KOPT-K1 (cell line): Measurements from ENCODE around the gene MFSD11.
"Not testable (repeated sequence)": the region's sequence is repeated elsewhere in the genome, so short reads cannot be mapped to it uniquely, and the experiment has no call there.

Source experiments
- H3K27ac ChIP-seq: fragments of 200-600 bp; sonication (generic); 2 replicates; pipeline ENCODE4 v1.5.1; 2016; ENCODE audit warnings: antibody characterized with exemption, mild to moderate bottlenecking, low read depth, low read length; ENCODE audit not compliant: poor library complexity, severe bottlenecking
- H3K36me3 ChIP-seq: fragments of 200-600 bp; sonication (generic); 2 replicates; pipeline ENCODE4 v1.5.1; 2017; ENCODE audit warnings: antibody characterized with exemption, mild to moderate bottlenecking, low read length, moderate library complexity; ENCODE audit not compliant: insufficient read depth
- H3K9me3 ChIP-seq: fragments of 200-600 bp; sonication (generic); 2 replicates; pipeline ENCODE4 v1.5.1; 2017; ENCODE audit warnings: antibody characterized with exemption, low read length, mild to moderate bottlenecking; ENCODE audit not compliant: insufficient read depth, poor library complexity, severe bottlenecking

MFSD11 gene

GRCh38 chr17:76702076-76702475, 35.8 kb upstream of the MFSD11 start:
- Histone ChIP-seq H3K36me3 (no peaks in the 10 kb centered on the region), H3K9me3 (no peaks in the 10 kb centered on the region), H3K27ac (no peak overlapping the region)

DNA sequence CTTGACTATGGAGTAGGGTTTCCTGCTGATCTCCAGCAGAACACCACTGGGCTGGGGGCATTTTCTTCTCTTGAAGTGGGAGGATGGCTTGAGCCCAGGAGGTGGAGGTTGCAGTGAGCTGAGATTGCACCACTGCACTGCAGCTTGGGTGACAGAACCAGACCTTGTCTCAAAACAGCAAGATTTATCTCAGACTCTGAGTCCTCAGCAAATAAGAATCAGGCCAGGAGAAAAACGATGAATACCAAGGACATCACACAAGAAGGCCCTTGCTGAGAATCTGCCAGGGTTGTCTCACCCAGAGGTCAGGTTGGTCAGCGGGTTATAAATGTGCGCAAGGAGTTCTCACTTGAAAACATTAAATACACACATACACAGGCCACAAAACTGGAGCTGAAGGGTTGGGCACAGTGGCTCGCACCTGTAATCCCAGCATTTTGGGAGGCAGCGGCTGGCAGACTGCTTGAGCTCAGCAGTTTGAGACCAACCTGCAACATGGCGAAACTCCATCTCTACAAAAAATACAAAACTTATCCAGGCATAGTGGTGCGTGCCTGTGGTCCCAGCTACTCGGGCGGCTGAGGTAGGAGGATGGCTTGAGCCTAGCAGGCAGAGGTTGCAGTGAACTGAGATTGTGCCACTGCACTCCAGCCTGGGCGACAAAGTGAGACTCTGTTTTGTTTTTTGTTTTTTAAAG, 34.8 kb upstream of the MFSD11 start:
- no peaks in the 10 kb centered on the region for H3K36me3 ChIP-seq
- H3K9me3 ChIP-seq, result no peaks in the 10 kb centered on the region
- H3K27ac ChIP-seq, result no peak overlapping the region

DNA sequence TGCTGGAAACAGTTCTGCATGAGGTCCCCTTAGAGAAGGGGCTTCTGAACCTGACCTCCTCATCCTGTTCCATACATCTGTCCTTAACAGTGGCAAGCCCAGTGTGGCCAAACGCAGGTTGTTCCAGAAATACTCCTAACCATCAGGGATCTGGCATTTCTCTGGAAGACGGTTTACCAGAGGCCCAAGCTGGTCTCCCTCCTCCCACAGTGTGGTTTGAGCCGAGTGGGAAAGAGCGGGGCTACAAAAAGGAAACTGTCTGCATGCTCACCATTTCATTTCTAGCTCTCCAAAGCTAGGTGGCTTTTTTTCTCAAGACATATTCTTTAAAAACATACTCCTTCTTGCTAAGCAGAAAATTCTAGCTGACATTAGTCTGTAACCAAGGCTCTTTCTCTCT, 33.1 kb upstream of the MFSD11 start:
- no peak overlapping the region for H3K27ac ChIP-seq

GRCh38 chr17:76706817-76707216, 31.1 kb upstream of the MFSD11 start:
- Histone ChIP-seq H3K36me3 (no peaks in the 10 kb centered on the region), H3K27ac (no peak overlapping the region), H3K9me3 (no peaks in the 10 kb centered on the region)

More for the DNA sequence above, 33.1 kb upstream of the MFSD11 start:
- Histone ChIP-seq H3K9me3 (no peaks in the 10 kb centered on the region), H3K36me3 (no peaks in the 10 kb centered on the region)

GRCh38 chr17:76707985-76708807, 29.7 kb upstream of the MFSD11 start:
- no peaks in the 10 kb centered on the region for H3K9me3 ChIP-seq
- H3K27ac ChIP-seq, result no peak overlapping the region
- H3K36me3 ChIP-seq, result peaks cover 8% of the 10 kb centered on the region

DNA sequence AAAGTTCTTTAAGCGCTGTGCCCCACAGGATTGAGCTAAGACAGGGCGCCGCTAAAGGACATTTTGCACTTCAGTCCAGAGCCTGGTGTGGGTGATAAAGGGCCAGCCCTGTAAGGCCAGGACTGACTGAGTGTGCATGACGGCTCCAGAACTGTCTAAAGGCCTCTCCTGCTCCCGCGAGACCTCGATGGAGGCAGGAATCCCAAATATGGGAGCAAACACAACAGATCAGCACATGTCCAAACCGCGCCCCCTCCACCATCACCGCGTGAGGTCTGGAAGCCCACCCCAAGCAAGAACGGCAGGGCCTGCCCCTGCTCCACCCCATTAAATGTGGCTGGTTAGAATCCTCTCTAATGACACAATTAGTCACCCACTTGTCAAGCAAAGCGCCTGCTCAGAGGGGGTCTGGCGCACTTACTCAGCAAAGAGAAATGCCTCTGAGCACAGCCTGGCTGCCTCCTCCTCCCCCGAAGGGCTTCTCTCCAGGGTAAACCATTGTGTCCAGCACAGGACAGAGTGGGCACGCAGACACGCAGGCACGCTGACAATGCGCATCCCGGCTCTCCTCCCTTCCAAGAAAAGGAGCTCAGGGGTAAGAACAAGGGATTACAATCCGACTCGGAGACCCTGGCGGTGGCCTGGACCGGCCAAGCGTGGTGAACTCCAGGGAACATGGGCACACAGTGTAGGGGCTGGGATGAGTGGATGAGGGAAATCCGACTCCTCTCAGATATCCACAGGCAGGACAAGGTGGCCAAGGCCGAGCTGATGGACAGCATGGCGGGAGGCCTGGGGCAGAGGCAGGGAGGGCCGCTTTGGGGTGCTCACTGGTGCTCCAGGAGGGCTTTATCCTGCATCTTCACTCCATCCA, 28.6 kb upstream of the MFSD11 start:
- no peak overlapping the region for H3K27ac ChIP-seq
- H3K36me3 ChIP-seq, result peaks cover 19% of the 10 kb centered on the region
- H3K9me3 ChIP-seq, result no peaks in the 10 kb centered on the region

DNA sequence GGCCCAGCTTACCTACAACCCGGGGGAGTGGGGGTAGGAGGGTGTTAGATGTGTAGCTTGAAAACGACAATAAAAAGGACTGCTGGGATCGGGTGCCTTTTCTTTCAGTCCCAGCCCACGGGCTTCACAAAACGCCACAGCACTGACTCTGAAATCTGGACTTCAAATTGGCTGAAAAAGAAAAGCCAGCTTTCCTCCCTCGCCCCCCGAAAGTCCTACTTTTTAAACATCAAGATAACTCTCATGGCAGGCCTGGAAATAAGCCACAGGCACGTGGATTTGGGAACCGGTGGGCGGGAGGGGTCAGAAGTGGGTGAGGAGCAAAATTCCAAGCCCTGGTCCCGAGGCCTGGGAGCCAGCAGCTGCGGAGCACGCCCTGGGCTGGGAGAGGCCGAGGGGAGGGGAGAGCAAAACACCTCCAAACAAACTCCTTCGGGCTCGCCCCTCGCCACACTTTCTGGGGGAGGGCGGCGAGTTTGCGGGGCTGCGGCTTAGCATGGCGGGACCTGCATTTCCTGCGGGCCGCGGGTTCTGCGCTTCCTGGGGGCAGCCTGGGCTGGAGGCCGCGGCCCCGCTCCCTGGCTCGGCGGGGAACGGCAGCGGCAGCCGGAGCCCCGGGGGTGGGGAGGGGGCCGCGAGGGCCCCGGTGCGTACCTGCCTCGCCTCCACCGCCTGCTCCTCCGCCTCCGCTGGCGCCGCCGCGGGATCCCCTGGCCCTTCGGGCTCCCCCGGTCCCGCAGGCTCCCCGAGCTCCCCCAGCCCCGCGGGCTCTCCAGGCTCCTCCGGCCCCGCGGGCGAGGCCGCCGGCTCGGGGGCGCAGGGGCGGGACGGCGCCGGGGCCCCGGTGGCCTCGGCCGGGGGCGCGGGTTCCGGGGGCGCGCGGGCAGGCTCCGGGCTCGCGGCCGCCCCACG, 27.7 kb upstream of the MFSD11 start:
- not testable (repeated sequence) for H3K9me3 ChIP-seq, H3K27ac ChIP-seq
- peaks cover 25% of the 10 kb centered on the region for H3K36me3 ChIP-seq

DNA sequence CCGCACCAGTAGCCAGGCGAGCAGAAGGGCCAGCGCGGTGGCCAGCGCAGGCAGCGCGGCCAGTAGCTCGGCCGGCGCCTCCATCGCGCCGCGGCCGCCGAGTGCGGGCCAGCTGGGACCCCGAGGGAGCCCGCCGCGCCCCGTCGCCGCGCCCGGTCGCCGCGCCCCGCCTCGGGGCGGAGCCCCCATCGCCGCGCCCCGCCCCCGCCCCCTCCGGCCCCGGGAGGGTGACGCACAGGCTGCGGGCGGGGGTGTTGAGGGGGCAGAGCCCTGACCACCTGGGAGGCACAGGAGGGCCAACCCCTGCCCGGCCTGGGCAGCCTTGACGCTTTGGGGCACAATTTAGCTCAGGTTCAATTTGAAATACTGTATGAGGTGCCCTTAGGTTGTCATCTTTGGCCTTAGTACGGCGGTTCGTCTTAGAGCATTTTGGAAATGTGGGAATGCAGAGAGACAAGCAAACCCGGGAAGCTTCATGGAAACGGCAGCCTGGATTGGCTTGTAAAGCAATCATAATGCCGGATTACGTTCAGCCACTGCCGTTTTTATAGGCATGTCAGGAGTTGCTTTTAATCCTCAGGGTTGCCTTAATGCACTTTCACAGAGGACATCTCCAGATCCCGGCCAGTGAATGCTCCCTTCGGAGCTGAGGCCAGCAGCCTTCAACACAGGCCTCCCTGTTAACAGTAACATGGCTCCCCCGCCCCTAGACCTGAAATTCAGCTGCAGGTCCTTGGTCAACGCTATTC, 26.9 kb upstream of the MFSD11 start, which contains the start of gene MXRA7:
MXRA7 (minus strand) TSS at position 103 of the 749 bp plus-strand sequence; CDS start at position 84, 19 bp downstream.
- Histone ChIP-seq H3K36me3 (peaks cover 33% of the 10 kb centered on the region), H3K27ac (no peak within 1 kb of the TSS), H3K9me3 (no peaks in the 10 kb centered on the region)

DNA sequence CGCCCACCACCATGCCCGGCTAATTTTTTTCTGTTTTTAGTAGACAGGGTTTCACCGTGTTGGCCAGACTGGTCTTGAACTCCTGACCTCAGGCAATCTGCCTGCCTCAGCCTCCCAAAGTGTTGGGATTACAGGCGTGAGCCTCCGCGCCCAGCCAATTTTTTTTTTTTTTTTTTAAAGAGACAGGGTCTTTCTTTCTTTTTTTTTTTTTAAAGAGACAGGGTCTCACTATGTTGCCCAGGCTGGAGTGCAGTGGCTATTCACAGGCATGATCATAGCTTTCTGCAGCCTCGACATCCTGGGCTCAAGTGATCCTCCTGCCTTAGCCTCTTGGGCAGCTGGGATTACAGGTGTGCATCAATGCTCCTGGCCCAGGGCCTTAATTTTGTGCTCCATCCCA, 25.6 kb upstream of the MFSD11 start:
- H3K9me3 ChIP-seq, H3K27ac ChIP-seq: not testable (repeated sequence)
- peaks cover 46% of the 10 kb centered on the region for H3K36me3 ChIP-seq

DNA sequence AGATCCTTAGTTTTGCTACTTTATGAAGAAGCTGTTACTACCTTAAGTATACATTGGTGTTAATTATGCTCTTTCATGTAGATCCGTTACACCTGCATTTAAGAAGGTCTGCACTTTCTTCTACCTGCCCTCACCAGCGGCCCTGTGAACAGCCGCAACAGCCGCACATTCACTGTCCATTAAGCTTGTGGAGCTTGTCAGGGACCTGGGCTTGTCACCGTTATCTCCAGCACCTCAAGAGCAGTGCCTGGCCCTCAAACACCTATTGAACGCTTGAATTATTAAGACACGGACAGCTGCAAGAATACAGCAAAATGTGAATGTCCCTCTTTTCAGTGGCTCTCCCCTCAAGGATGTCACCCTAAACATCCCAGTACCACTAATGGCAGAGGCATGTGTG, 24.2 kb upstream of the MFSD11 start:
- Histone ChIP-seq H3K36me3 (peaks cover 60% of the 10 kb centered on the region), H3K9me3 (no peaks in the 10 kb centered on the region), H3K27ac (no peak overlapping the region)

DNA sequence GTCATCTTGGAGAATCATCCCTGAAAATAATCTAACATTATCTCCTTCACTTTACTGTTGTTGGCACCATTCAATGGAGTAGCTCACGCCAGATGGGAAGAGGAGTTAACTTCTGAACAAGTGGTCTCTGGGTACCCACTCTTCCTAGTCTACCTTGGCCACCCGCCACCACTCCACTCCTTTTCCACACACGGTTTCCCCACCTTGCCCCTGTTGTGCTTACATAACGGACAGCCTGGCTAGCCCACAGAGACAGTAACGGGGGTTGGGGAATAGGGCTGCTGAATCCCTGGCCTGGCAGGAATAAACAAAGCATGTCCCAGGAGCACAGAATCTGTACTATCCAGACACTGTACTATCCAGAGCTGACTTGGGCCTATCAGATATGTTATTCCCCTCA, 23.6 kb upstream of the MFSD11 start:
- H3K36me3 ChIP-seq, result peaks cover 66% of the 10 kb centered on the region
- H3K27ac ChIP-seq, result no peak overlapping the region
- H3K9me3 ChIP-seq, result no peaks in the 10 kb centered on the region

DNA sequence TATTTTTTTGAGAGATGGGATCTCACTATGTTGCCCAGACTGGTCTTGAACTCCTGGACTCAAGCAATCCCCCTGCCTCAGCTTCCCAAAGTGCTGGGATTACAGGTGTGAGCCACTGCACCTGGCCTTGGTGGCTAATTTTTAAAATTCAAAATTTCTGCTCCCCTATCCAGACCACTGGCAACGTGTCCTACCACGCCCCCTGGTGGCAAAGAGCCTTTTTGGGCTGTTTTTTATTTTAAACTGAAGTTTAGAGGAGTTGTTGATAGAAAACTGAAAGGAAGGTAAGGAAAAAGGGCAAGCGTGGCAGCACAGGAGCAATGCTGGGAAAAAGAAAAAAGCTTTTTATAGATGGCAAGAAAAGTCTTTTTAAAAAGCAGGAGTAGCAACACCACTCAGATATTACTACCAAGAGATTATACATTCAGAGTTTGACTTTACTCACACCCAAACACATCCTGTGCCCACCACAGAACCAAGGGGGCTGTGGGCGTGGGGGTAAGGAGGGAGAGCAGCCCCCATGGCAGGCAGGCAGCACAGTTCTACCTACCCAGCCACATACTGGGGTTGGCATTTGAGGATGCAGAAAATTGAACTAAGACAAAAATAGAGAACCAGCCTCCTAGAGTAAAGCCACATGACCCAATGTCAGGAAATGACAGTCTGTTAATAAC, 23.0 kb upstream of the MFSD11 start:
- Histone ChIP-seq H3K36me3 (peaks cover 72% of the 10 kb centered on the region), H3K9me3 (no peaks in the 10 kb centered on the region), H3K27ac (peak overlapping the region; percentile 68)

DNA sequence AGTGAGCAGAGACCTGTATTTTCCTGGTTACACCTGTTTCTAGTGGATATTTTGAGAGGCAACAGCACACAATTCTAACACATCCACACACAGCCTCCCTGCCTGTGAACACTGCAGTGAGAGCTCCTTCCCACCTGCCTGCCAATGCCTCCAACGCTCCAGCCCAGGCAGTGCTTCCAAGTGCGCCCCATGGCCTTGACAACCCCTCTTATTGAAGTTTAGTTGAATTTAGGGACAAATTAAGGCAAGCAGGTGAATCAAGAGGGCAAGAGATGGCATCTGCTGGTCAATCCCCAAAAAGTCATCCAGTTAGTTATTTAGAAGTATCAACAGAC, 22.5 kb upstream of the MFSD11 start:
- no peaks in the 10 kb centered on the region for H3K9me3 ChIP-seq
- peak overlapping the region; percentile 68 for H3K27ac ChIP-seq
- H3K36me3 ChIP-seq, result peaks cover 77% of the 10 kb centered on the region
